Medulla oblongata (tissue), 1 donor: Measurements from ENCODE around the gene ENSA.
"Not testable (repeated sequence)": the region's sequence is repeated elsewhere in the genome, so short reads cannot be mapped to it uniquely, and the experiment has no call there.

Experiments
- DNase-seq: peaks from one replicate; pipeline ENCODE4 v3.0.0-alpha.2; 2015; ENCODE audit errors: extremely low spot score

The ENSA gene, protein sequence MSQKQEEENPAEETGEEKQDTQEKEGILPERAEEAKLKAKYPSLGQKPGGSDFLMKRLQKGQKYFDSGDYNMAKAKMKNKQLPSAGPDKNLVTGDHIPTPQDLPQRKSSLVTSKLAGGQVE

GRCh38 chr1:150629115-150629928 is at the start of gene ENSA:
TSS of gene ENSA (minus strand) at chr1:150629612. CDS start at chr1:150629470, 142 bp downstream.
- peak; percentile 100 for DNase-seq

DNA sequence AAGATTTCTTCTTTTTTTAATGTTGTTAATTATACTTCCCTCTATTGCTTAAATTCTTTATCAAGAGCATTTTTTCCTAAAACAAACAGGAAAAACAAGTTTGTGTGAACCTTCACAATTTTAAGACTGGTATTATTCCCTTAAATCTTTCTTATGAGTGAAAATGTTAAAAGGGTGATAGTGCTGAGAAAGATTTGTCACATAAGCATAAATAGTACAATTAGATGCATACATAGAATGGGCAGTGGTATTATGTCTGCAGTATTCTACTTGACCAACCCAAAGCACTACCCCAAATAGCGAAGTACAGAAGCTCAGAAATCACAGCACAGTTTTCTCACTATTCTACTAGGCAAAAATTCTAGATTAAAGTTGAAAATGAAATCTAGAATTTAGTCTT is 49.6 kb upstream of the ENSA start:
- DNase-seq = no peak

DNA sequence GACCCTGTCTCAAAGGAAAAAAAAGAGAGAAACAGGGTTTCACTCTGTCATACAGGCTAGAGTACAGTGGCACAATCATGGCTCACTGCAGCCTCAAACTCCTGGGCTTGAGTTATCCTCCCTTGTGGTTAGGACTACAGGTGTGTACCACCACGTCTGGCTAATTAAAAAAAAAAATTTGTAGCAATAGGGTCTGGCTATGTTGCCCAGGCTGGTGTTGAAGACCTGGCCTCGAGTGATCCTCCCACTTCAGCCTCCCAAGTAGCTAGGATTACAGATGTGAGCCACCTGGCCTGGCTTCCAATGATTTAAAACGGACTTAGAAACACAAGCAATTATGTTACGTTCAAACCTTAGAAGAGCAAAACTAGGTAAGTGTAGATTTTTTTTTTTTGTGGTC is 45.5 kb upstream of the ENSA start:
- DNase-seq = no peak

- no peak for DNase-seq
Observed at GRCh38 chr1:150663321-150663720, 33.9 kb upstream of the ENSA start.

DNA sequence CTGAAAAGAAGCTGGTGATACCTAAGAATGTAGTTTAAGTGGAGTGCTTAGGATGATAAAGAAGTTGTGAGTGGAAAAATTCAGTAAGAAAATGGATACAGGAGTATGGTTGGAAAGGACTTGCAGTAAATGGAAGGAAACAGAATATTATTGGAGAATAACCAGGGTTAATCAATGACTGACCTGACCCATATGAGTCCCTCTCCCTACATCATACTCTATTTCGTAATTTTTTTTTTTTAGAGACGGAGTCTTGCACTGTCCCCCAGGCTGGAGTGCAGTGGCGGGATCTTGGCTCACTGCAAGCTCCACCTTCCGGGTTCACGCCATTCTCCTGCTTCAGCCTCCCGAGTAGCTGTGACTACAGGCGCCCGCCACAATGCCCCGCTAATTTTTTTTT is 33.4 kb upstream of the ENSA start:
- no peak for DNase-seq

DNA sequence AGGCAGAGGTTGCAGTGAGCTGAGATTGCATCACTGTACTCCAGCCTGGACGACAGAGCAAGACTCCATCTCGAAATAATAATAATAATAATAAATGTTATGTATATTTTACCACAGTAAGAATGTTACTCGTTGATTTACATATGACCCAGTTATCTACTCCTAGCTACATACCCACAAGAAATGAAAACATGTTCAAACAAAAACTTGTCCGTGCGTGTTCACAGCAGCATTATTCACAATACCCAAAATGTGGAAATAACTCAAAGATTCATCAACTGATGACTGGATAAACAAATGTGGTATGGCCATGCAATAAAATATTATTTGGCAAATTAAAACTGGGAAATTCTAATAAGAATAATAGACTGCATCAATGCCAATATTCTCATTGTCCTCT is 31.7 kb upstream of the ENSA start:
- DNase-seq = no peak

GRCh38 chr1:150660584-150660983 is 31.2 kb upstream of the ENSA start:
- DNase-seq = no peak

DNA sequence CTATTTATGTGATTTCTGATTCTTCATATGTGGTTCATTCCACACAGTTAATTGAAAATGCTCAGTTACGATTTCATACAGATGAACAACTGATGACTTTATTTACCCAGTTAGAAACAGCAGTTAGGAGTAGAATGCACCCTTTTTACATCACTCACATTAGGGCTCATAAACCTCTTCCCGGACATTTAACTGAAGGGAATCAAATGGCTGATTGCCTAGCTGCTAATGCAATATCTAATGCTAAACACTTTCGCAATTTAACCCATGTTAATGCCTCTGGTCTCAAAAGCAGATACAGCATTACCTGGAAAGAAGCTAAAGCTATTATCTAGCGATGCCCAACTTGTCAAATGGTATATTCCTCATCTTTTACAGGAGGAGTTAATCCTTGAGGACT is 27.7 kb upstream of the ENSA start:
- DNase-seq = not testable (repeated sequence)

DNA sequence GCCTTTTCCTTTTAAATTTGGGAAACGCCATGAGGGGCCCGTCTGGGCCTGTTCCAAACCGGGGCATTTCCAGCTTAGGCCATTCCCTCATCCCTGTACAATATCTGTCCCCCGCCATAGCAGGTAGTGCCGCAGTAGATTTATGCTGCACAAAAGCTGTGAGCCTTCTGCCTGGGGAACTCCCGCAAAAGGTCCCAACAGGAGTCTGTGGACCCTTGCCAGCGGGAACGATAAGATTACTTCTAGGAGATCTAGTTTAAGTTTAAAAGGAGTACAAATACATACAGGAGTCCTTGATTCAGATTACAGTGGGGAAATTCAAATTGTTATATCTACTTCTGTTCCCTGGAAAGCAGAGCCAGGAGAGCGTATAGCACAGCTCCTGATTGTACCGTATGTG is 25.2 kb upstream of the ENSA start:
- not testable (repeated sequence) for DNase-seq

DNA sequence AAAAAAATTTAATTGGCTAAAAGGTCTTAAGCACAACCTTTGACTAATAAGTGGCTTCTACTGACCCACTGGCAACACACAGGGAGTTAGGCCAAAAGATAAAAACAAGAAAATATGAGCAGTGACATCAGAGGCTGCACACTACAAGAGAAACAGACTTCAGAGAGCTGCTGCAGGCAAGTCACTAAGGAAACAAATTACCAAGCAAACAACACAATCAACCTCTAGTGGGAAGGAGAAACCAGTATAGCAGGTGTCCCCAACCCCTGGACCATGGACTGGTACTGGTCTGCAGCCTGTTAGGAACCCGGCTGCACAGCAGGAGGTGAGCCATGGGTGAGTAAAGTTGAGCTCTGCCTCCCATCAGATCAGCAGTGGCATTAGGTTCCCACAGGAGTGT is 20.8 kb upstream of the ENSA start:
- DNase-seq = no peak

DNA sequence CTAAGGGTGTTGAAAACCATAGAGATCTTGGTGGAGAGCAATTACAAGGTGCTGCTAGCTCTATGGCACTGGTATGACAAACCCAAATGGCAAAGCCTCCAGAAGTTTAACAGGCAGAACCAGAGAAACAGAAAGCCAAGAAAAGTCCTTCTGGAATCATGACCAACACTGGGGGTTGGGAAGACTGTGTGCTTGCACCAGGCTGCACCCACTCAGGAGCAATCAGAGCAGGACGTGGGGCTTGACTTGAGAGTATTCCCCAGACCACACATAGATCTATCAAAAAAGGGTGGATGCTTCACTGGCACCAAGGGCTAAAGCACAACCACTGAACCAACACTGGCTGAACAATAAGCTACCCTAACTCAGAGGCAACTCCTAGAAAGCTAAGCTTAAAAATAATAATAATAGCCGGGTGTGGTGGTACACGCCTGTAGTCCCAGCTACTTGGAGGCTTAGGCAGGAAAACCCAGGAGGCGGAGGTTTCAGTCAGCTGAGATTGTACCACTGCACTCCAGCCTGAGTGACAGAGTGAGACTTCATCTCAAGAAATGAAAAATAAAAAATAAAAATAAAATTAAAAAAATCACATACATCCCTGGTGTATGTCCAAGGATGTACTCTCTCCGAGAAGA is 20.1 kb upstream of the ENSA start:
- no peak for DNase-seq

- no peak for DNase-seq
Observed at GRCh38 chr1:150642296-150642695, 12.9 kb upstream of the ENSA start.

DNA sequence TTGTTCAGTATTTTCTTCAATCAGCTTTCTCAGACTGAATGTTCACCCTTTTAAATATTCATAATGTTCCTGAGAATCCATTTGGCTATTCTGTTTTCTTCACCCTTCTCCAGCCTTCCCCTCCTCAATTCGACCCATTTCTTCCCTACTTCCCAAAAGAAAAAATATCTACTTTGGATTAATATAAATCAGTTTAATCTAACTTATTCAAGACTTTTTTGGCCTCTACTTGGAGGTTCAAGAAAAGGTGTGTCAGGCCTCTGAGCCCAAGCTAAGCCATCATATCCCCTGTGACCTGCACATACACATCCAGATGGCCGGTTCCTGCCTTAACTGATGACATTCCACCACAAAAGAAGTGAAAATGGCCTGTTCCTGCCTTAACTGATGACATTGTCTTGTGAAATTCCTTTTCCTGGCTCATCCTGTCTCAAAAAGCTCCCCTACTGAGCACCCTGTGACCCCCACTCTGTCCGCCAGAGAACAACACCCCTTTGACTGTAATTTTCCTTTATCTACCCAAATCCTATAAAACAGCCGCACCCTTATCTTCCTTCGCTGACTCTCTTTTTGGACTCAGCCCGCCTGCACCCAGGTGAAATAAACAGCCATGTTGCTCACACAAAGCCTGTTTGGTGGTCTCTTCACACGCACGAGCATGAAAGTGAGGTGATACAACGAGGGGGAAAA is 11.9 kb upstream of the ENSA start:
- DNase-seq = not testable (repeated sequence)

DNA sequence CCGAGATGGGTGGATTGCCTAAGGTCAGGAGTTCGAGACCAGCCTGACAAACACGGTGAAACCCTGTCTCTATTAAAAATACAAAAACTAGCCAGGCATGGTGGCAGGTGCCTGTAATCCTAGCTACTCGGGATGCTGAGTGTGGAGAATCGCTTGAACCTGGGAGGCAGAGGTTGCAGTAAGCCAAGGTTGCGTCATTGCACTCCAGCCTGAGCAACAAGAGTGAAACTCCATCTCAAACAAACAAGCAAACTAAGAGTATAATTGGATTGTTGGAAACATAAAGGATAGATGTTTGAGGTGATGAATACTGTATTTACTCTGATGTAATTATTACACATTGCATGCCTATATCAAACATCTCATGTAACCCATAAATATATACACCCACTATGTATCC is 9.0 kb upstream of the ENSA start:
- DNase-seq = not testable (repeated sequence)

GRCh38 chr1:150634839-150635622 is 5.6 kb upstream of the ENSA start:
- not testable (repeated sequence) for DNase-seq

GRCh38 chr1:150628766-150629114 is 672 bp downstream of the ENSA start:
- DNase-seq = no peak

GRCh38 chr1:150627826-150628410 is 1.5 kb downstream of the ENSA start:
- no peak for DNase-seq

GRCh38 chr1:150626150-150626549 is 3.3 kb downstream of the ENSA start:
- DNase-seq = no peak

GRCh38 chr1:150624546-150624945 is 4.9 kb downstream of the ENSA start:
- not testable (repeated sequence) for DNase-seq

DNA sequence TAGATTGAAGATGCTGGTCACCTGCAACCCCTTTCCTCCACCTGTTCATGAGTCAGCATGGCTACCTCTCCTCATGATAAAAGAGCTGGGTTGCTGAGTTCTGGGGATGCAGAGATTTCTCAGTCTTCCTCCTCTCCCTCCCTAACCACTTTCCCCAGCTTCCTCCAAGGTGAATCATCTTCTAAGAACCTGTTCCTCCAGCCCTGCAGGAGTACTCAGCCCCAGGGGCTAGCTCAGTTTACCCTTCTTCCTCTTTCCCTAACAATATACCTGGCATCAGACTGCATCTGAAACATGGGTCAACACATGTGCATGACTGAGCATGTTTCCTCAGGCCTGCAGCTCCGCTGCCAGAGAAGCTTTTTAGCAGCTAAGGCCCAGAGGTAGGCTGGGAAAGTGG is 5.3 kb downstream of the ENSA start:
- DNase-seq = not testable (repeated sequence)

DNA sequence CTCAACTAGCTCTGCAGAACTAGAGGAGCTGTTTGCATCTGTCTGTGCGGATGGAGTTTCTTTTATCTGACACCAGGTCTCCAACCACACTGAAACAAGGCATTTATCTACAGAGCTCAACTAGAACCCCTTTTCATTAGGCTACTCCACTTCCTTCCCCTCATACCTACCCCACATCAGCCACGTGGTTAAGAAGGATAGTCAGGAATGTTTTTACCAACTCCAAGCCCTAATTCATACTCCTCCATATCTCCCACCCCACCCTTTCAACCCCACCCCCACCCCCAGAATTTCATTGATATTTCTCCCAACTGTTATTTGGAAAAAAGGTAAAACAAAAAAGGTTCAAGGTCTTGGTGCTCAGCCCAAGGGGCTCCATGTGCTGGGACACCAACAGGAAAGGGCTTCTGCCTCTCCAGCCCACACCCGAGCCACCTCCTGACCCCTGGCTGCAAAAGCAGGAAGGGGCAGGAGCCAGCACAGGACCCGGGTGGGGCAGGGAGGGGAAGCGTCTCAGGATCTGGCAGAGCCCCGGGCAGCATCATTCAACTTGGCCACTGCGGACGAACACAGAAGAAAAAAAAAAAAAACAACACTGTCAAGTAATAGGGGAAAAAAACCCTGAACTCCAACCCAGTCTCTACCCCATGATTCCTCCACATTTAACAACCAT is 7.0 kb downstream of the ENSA start:
- no peak for DNase-seq
